Endothelial cell of umbilical vein (primary cell): ENCODE results near the gene BAMBI. TPM values are rescaled to one million over a fixed set of nuclear protein-coding genes. Genes with fewer than 3 reads are reported as not detected.

Source experiments
- BruUV-seq: library from RNA; stranded (reverse); fragments of 400-500 nt; replicated peaks from 2 replicates; lab custom pipeline; 2021; lab: Mats Ljungman, UMichigan
- CTCF ChIA-PET: fragments of 300-600, 350-600 bp; sonication (Branson Sonifier 250); formaldehyde crosslinking; loops from one replicate; lab custom pipeline; 2021; ENCODE audit warnings: antibody characterized with exemption, inconsistent platforms; lab: Charles Lee
- POLR2A ChIA-PET: fragments of 300-600, 350-600 bp; sonication (Branson Sonifier 250); formaldehyde crosslinking; loops from one replicate; lab custom pipeline; 2021; ENCODE audit warnings: antibody characterized with exemption, inconsistent platforms; lab: Charles Lee
- DNase-seq: peaks from one replicate; pipeline ENCODE4 v3.0.0-alpha.2; 2011; ENCODE audit warnings: low read depth, low spot score
- FAIRE-seq: peaks from 2 replicates; lab custom pipeline; 2011; peaks lifted over from hg19 to GRCh38; lab: Jason Lieb, UNC
- H2AFZ ChIP-seq: 2 replicates; pipeline ENCODE4 v1.6.0; 2012; ENCODE audit warnings: low read depth, low read length, control low read depth, inconsistent platforms
- H3K27ac ChIP-seq: 2 replicates; pipeline ENCODE4 v1.5.1; 2011; ENCODE audit warnings: low read depth, mild to moderate bottlenecking, control low read depth, low read length, moderate library complexity; ENCODE audit not compliant: insufficient read depth
- H3K27me3 ChIP-seq, 2 experiments: 2 replicates each; pipeline versions ENCODE4 v1.6.0 to v1.6.1; 2011; ENCODE audit warnings: low read length in 2 of 2, mixed read lengths in 1 of 2; ENCODE audit not compliant: control insufficient read depth in 2 of 2, insufficient read depth in 2 of 2
- H3K36me3 ChIP-seq, 2 experiments: 2 replicates in 1 of 2; 3 replicates in 1 of 2; pipeline ENCODE4 v1.5.1; 2011; ENCODE audit warnings: low read length in 2 of 2, mild to moderate bottlenecking in 1 of 2, moderate library complexity in 1 of 2; ENCODE audit not compliant: control insufficient read depth in 2 of 2, insufficient read depth in 2 of 2; ENCODE audit errors: extremely low read depth in 1 of 2
- H3K4me1 ChIP-seq: 3 replicates; pipeline ENCODE4 v1.5.1; 2011; ENCODE audit warnings: mild to moderate bottlenecking, low read length; ENCODE audit not compliant: control insufficient read depth, insufficient read depth; ENCODE audit errors: extremely low read depth
- H3K4me2 ChIP-seq: 2 replicates; pipeline ENCODE4 v1.6.1; 2011; ENCODE audit warnings: low read length, control low read depth, mixed read lengths; ENCODE audit not compliant: insufficient read depth
- H3K4me3 ChIP-seq, 3 experiments: fragments of 200-600 bp in 1 of 3; sonication (generic), shearing (Covaris generic) in 1 of 3; replicated peaks in 1 of 3; 2 replicates each; pipeline ENCODE4 v1.5.1; 2011 to 2016; ENCODE audit warnings: control low read depth in 3 of 3, low read length in 3 of 3, mild to moderate bottlenecking in 2 of 3, inconsistent platforms in 1 of 3, low read depth in 1 of 3, moderate library complexity in 1 of 3; ENCODE audit not compliant: insufficient read depth in 1 of 3
- H3K79me2 ChIP-seq: 2 replicates; pipeline ENCODE4 v1.6.0; 2012; ENCODE audit warnings: low read length, inconsistent platforms; ENCODE audit not compliant: control insufficient read depth, insufficient read depth
- H3K9ac ChIP-seq: replicated peaks from 2 replicates; pipeline ENCODE3; 2011; ENCODE audit warnings: low read length, control low read depth; ENCODE audit not compliant: insufficient read depth; ENCODE audit errors: extremely low read depth
- H3K9me1 ChIP-seq: replicated peaks from 3 replicates; pipeline ENCODE4 v1.6.0; 2011; ENCODE audit warnings: mild to moderate bottlenecking, low read length; ENCODE audit not compliant: control insufficient read depth, insufficient read depth; ENCODE audit errors: extremely low read depth
- H3K9me3 ChIP-seq: replicated peaks from 2 replicates; pipeline ENCODE4 v1.5.1; 2012; ENCODE audit warnings: low read length, inconsistent platforms; ENCODE audit not compliant: control insufficient read depth, insufficient read depth
- H4K20me1 ChIP-seq: replicated peaks from 2 replicates; pipeline ENCODE3; 2011; ENCODE audit warnings: mild to moderate bottlenecking, low read length; ENCODE audit not compliant: control insufficient read depth, insufficient read depth; ENCODE audit errors: extremely low read depth
- CTCF ChIP-seq, 2 donors: IDR thresholded peaks; 1 replicate in 1 of 2; 2 replicates in 1 of 2; pipeline ENCODE4 v1.5.1; 2011; ENCODE audit warnings: low read length in 2 of 2, mild to moderate bottlenecking in 2 of 2, moderate library complexity in 2 of 2, control low read depth in 1 of 2, inconsistent platforms in 1 of 2, low read depth in 1 of 2; ENCODE audit not compliant: insufficient read depth in 1 of 2; ENCODE audit errors: extremely low read depth in 1 of 2
- EZH2 ChIP-seq: IDR thresholded peaks from 2 replicates; pipeline ENCODE4 v1.6.1; 2012; ENCODE audit warnings: borderline replicate concordance, low read depth, mild to moderate bottlenecking, moderate library complexity, low read length, inconsistent platforms; ENCODE audit not compliant: severe bottlenecking
- FOS ChIP-seq: IDR thresholded peaks from 2 replicates; pipeline ENCODE4 v1.6.1; 2011; ENCODE audit warnings: mild to moderate bottlenecking, low read length, moderate library complexity, borderline replicate concordance; ENCODE audit not compliant: insufficient read depth
- GATA2 ChIP-seq: IDR thresholded peaks from 2 replicates; pipeline ENCODE4 v1.7.0; 2011; ENCODE audit warnings: low read depth, mild to moderate bottlenecking, moderate library complexity, mixed read lengths, low read length; ENCODE audit not compliant: insufficient read length, insufficient read depth
- JUN ChIP-seq: IDR thresholded peaks from 2 replicates; pipeline ENCODE4 v1.6.1; 2011; ENCODE audit warnings: borderline replicate concordance, low read depth; ENCODE audit not compliant: insufficient read length, insufficient read depth
- MAX ChIP-seq: IDR thresholded peaks from 2 replicates; pipeline ENCODE4 v1.6.1; 2011; ENCODE audit not compliant: insufficient read depth, insufficient read length
- MYC ChIP-seq: IDR thresholded peaks from one replicate; pipeline ENCODE4 v1.6.1; 2011; ENCODE audit warnings: mild to moderate bottlenecking, low read depth, low read length
- POLR2A ChIP-seq: IDR thresholded peaks from 2 replicates; pipeline ENCODE4 v1.6.1; 2012; ENCODE audit warnings: low read depth, mild to moderate bottlenecking, control low read depth, low read length
- POLR2AphosphoS5 ChIP-seq: IDR thresholded peaks from 2 replicates; pipeline ENCODE4 v1.6.1; 2012; ENCODE audit warnings: low read depth, mild to moderate bottlenecking, control low read depth, low read length, moderate library complexity; ENCODE audit not compliant: insufficient read depth
- dilution Hi-C: fragments of 300-500 bp; cut with MboI; formaldehyde crosslinking; loops from one replicate; pipeline ENCODE4 v1.15.0; 2019; ENCODE audit warnings: low sequenced_read_pairs; ENCODE audit not compliant: extremely low pct_ligation_motif_present
- intact Hi-C: fragments of 100-400 bp; cut with micrococcal nuclease; formaldehyde crosslinking; loops from one replicate; pipeline ENCODE4 v1.10.0; 2022
- polyA plus RNA-seq, 4 experiments: library from polyadenylated mRNA; depleted of rRNA in 3 of 4; stranded (reverse) in 3 of 4; unstranded in 1 of 4; fragments of >200 nt; gene quantifications; 2 replicates each; pipeline versions ENCODE4 v1.2.1 to v1.2.3, GENCODE V29; 2011 to 2012; ENCODE audit warnings: missing spikeins in 1 of 4
- total RNA-seq: library from RNA; stranded (reverse); gene quantifications from 2 replicates; pipeline ENCODE4 v1.2.3, GENCODE V29; 2021

BAMBI gene
- total and polyA plus RNA-seq, 2 donors (not counting 3 experiments of a cell fraction or from before 2014, with no cell fraction given) = 3.2 to 4.3 TPM

- no peaks in the 10 kb centered on the region for H3K36me3 ChIP-seq
- H3K9me1 ChIP-seq = no peaks in the 10 kb centered on the region
- peaks cover 0 to 4% of the 10 kb centered on the region in 2 experiments for H3K27me3 ChIP-seq
- no peaks in the 10 kb centered on the region for H4K20me1 ChIP-seq
- no peaks in the 10 kb centered on the region for H3K79me2 ChIP-seq
- CTCF ChIA-PET = interaction anchor here (1.1 kb wide), 1 partner anchor 10 kb away, joined by 3 read pairs; no protein-coding TSS in a partner anchor
- intact Hi-C loops (no loop called here), dilution Hi-C loops (no loop called here)
- H3K27ac ChIP-seq = no peak overlapping the region
- FAIRE-seq (no peak), DNase-seq (no peak)
- H3K9ac ChIP-seq = no peak overlapping the region
- no peak for TF ChIP-seq CTCF (IDR thresholded peaks at IDR 0.05; ENCODE audit: extremely low read depth in 1 of 2, insufficient read depth in 1 of 2, low read depth in 1 of 2, low read length in 2 of 2)
- TF ChIP-seq EZH2 = no peak
- TF ChIP-seq GATA2 = no peak
- no peak for TF ChIP-seq JUN
- TF ChIP-seq MAX = no peak
- no peak for TF ChIP-seq POLR2A
- no peak for TF ChIP-seq FOS
- TF ChIP-seq POLR2AphosphoS5 = no peak
- TF ChIP-seq MYC = no peak
- no peak overlapping the region for H2AFZ ChIP-seq
- no TSS peak for BruUV-seq
- no peaks in the 10 kb centered on the region for H3K4me1 ChIP-seq
- H3K4me2 ChIP-seq = no peak overlapping the region
- POLR2A ChIA-PET = no interaction called here
- H3K4me3 ChIP-seq = no peak overlapping the region
- H3K9me3 ChIP-seq = no peaks in the 10 kb centered on the region
Measured at GRCh38 chr10:28704464-28705161, 27.3 kb downstream of the BAMBI start.
